HepG2 (cell line): ENCODE results near the gene ARTN. TPM values are rescaled to one million over a fixed set of nuclear protein-coding genes. Genes with fewer than 3 reads are reported as not detected.

Experiments used
- ATAC-seq: fragments of 200-7000 bp; cut with Tn5 transposase; 3 replicates; pipeline ENCODE4 v1.9.1; 2020; ENCODE audit warnings: mild to moderate bottlenecking, moderate library complexity
- BruUV-seq: library from RNA; stranded (reverse); fragments of 400-500 nt; replicated peaks from 2 replicates; lab custom pipeline; 2021; lab: Mats Ljungman, UMichigan
- CTCF ChIA-PET: fragments of 300-600 bp; formaldehyde crosslinking; extraction: SDS; loops from one replicate; lab custom pipeline; 2021; ENCODE audit warnings: low total read pairs, inconsistent platforms, low intra/inter-chr PET ratio; lab: Yijun Ruan, JAX
- POLR2A ChIA-PET: fragments of 350-600 bp; sonication (Branson Sonifier 250); formaldehyde crosslinking; loops from one replicate; lab custom pipeline; 2020; ENCODE audit warnings: antibody characterized with exemption, inconsistent platforms; lab: Yijun Ruan, JAX
- DNase-seq: peaks from one replicate; pipeline ENCODE4 v3.0.0-alpha.2; 2015; ENCODE audit warnings: low spot score
- FAIRE-seq: peaks from 3 replicates; lab custom pipeline; 2011; peaks lifted over from hg19 to GRCh38; lab: Jason Lieb, UNC
- H2AFZ ChIP-seq: one replicate; pipeline ENCODE4 v1.6.1; 2011; ENCODE audit warnings: low read length, inconsistent platforms
- H3K27ac ChIP-seq: fragments of 300-600 bp; 3 replicates; pipeline ENCODE4 v1.8.0; 2011; ENCODE audit warnings: mixed run types, mild to moderate bottlenecking, mixed read lengths, low read length, inconsistent platforms; ENCODE audit not compliant: insufficient read depth; ENCODE audit errors: extremely low read length
- H3K27me3 ChIP-seq, 2 experiments: fragments of 200-600 bp in 1 of 2; 2 replicates in 1 of 2; 3 replicates in 1 of 2; pipeline versions ENCODE4 v1.6.0 to v1.8.0; 2011; ENCODE audit warnings: low read length in 2 of 2, mild to moderate bottlenecking in 2 of 2, moderate library complexity in 2 of 2, inconsistent platforms in 1 of 2; ENCODE audit not compliant: insufficient read depth in 2 of 2, control insufficient read depth in 1 of 2
- H3K36me3 ChIP-seq, 2 experiments: fragments of 200-600 bp in 1 of 2; replicated peaks in 1 of 2; 2 replicates in 1 of 2; 3 replicates in 1 of 2; pipeline versions ENCODE4 v1.5.1 to v1.8.0; 2011; ENCODE audit warnings: low read length in 2 of 2, inconsistent platforms in 1 of 2; ENCODE audit not compliant: insufficient read depth in 2 of 2, control insufficient read depth in 1 of 2
- H3K4me1 ChIP-seq: 2 replicates; pipeline ENCODE4 v1.5.1; 2012; ENCODE audit warnings: low read length, inconsistent platforms; ENCODE audit not compliant: insufficient read depth
- H3K4me2 ChIP-seq: 2 replicates; pipeline ENCODE4 v1.6.0; 2011; ENCODE audit warnings: low read depth, low read length, inconsistent platforms
- H3K4me3 ChIP-seq, 3 experiments: fragments of 200-600 bp in 1 of 3; sonication (generic), shearing (Covaris generic) in 1 of 3; replicated peaks in 1 of 3; 2 replicates each; pipeline ENCODE4 v1.5.1; 2011 to 2016; ENCODE audit warnings: low read length in 3 of 3, inconsistent platforms in 2 of 3, low read depth in 2 of 3, mild to moderate bottlenecking in 2 of 3, control low read depth in 1 of 3, mixed read lengths in 1 of 3; ENCODE audit not compliant: insufficient read depth in 1 of 3
- H3K79me2 ChIP-seq: one replicate; pipeline ENCODE4 v1.6.1; 2011; ENCODE audit warnings: low read length, inconsistent platforms; ENCODE audit not compliant: insufficient read depth
- H3K9ac ChIP-seq: 2 replicates; pipeline ENCODE4 v1.6.0; 2011; ENCODE audit warnings: mild to moderate bottlenecking, low read depth, low read length, inconsistent platforms; ENCODE audit not compliant: insufficient read depth
- H3K9me3 ChIP-seq: 2 replicates; pipeline ENCODE4 v1.5.1; 2012; ENCODE audit warnings: mild to moderate bottlenecking, low read length
- H4K20me1 ChIP-seq: 2 replicates; pipeline ENCODE4 v1.6.0; 2011; ENCODE audit warnings: inconsistent platforms, mild to moderate bottlenecking, low read length, moderate library complexity; ENCODE audit not compliant: insufficient read depth
- ELF3 ChIP-seq: IDR thresholded peaks from 2 replicates; pipeline ENCODE4 v1.6.1; 2016; ENCODE audit warnings: missing genetic modification reagents, missing compliant biosample characterization
- EP300 ChIP-seq, 3 experiments: sonication (generic) in 1 of 3; formaldehyde crosslinking in 1 of 3; IDR thresholded peaks; 2 replicates each; pipeline versions ENCODE4 v1.5.1 to v1.6.1; 2011 to 2020; ENCODE audit warnings: low read depth in 2 of 3, low read length in 2 of 3, borderline replicate concordance in 1 of 3, improper control_type of control experiment in 1 of 3, mild to moderate bottlenecking in 1 of 3, missing genetic modification reagents in 1 of 3, moderate library complexity in 1 of 3
- FUBP1 ChIP-seq: sonication (generic); formaldehyde crosslinking; IDR thresholded peaks from 2 replicates; pipeline ENCODE4 v1.5.1; 2020; ENCODE audit warnings: missing genetic modification reagents, mild to moderate bottlenecking, borderline replicate concordance
- GPN1 ChIP-seq: sonication (generic); formaldehyde crosslinking; IDR thresholded peaks from 2 replicates; pipeline ENCODE4 v1.5.1; 2020; ENCODE audit warnings: missing genetic modification reagents, borderline replicate concordance
- HHEX ChIP-seq: IDR thresholded peaks from 2 replicates; pipeline ENCODE4 v1.6.1; 2016; ENCODE audit warnings: control low read depth
- HNF4A ChIP-seq: sonication (generic); formaldehyde crosslinking; IDR thresholded peaks from 2 replicates; pipeline ENCODE4 v1.4.0; 2020; ENCODE audit warnings: missing genetic modification reagents
- NR2F2 ChIP-seq: IDR thresholded peaks from 2 replicates; pipeline ENCODE4 v1.6.1; 2012; ENCODE audit warnings: low read depth, inconsistent platforms, borderline replicate concordance
- PITX1 ChIP-seq: sonication (generic); formaldehyde crosslinking; IDR thresholded peaks from 2 replicates; pipeline ENCODE4 v1.5.1; 2020; ENCODE audit warnings: mild to moderate bottlenecking, missing genetic modification reagents
- SOX5 ChIP-seq: IDR thresholded peaks from 2 replicates; pipeline ENCODE4 v1.6.1; 2016; ENCODE audit warnings: borderline replicate concordance
- TERF1 ChIP-seq: sonication (generic); formaldehyde crosslinking; IDR thresholded peaks from 2 replicates; pipeline ENCODE4 v1.8.0; 2022; ENCODE audit warnings: mild to moderate bottlenecking, missing genetic modification reagents, moderate library complexity
- YY1 ChIP-seq: IDR thresholded peaks from 2 replicates; pipeline ENCODE4 v1.6.1; 2011; ENCODE audit warnings: low read length, low read depth, moderate library complexity, mild to moderate bottlenecking; ENCODE audit not compliant: insufficient read depth, insufficient replicate concordance
- ZKSCAN1 ChIP-seq: fragments of 150-350 bp; IDR thresholded peaks from 2 replicates; pipeline ENCODE4 v1.6.1; 2014; ENCODE audit warnings: low read length
- ZNF12 ChIP-seq: sonication (generic); formaldehyde crosslinking; IDR thresholded peaks from 2 replicates; pipeline ENCODE4 v1.5.0; 2020; ENCODE audit warnings: missing genetic modification reagents
- ZNF17 ChIP-seq: sonication (generic); formaldehyde crosslinking; IDR thresholded peaks from 2 replicates; pipeline ENCODE4 v1.5.0; 2020; ENCODE audit warnings: mild to moderate bottlenecking, missing genetic modification reagents
- ZNF562 ChIP-seq: sonication (generic); formaldehyde crosslinking; IDR thresholded peaks from 2 replicates; pipeline ENCODE4 v1.8.0; 2022; ENCODE audit warnings: missing genetic modification reagents, borderline replicate concordance
- ZSCAN22 ChIP-seq: sonication (generic); formaldehyde crosslinking; IDR thresholded peaks from 2 replicates; pipeline ENCODE4 v1.4.0; 2020; ENCODE audit warnings: mild to moderate bottlenecking, missing genetic modification reagents
- WGBS: methylation state at CpG from one replicate; pipeline ENCODE4 v1.1.6; 2017; ENCODE audit warnings: low lambda C conversion rate; 5-methylcytosine and 5-hydroxymethylcytosine counted together
- in situ Hi-C: cut with HindIII; loops from 2 replicates; pipeline ENCODE4 v1.10.0; 2017; ENCODE audit warnings: low pct_unique_long_range_greater_than_20kb; ENCODE audit not compliant: extremely low pct_ligation_motif_present
- intact Hi-C: fragments of 100-400 bp; cut with micrococcal nuclease; formaldehyde crosslinking; loops from one replicate; pipeline ENCODE4 v1.10.0; 2022; ENCODE audit not compliant: unreplicated experiment
- polyA plus RNA-seq, 8 experiments: library from polyadenylated mRNA; depleted of rRNA in 3 of 8; stranded (reverse) in 7 of 8; unstranded in 1 of 8; fragments of >200 nt; fragmentation: Illumina TruSeq in 4 of 8; extraction: Trizol in 4 of 8; gene quantifications; 2 replicates each; pipeline versions ENCODE4 v1.2.1 to v1.2.3, GENCODE V29; 2011 to 2016; ENCODE audit warnings: low read depth in 4 of 8, missing spikeins in 1 of 8, mixed read lengths in 1 of 8; ENCODE audit not compliant: insufficient read depth in 1 of 8
- total RNA-seq, 5 experiments: library from RNA; depleted of rRNA; stranded (reverse); fragments of >200 nt; fragmentation: Illumina TruSeq; extraction: Trizol; gene quantifications; 2 replicates each; pipeline ENCODE4 v1.2.3, GENCODE V29; 2016; ENCODE audit warnings: low read depth in 1 of 5

ARTN gene
- total and polyA plus RNA-seq, 2 of the 13 experiments (the other 11 are each of a cell fraction or from before 2014, with no cell fraction given) = 0.11 to 0.62 TPM

GRCh38 chr1:43975249-43975961, 41.8 kb downstream of the ARTN start:
- Histone ChIP-seq H4K20me1 (peaks cover 4% of the 10 kb centered on the region; the same call in 1 of the 2 replicates), H3K27ac (peak overlapping the region; percentile 75), H3K27me3 (no peaks in the 10 kb centered on the region), H2AFZ (no peak overlapping the region), H3K36me3 (peaks cover 3 to 12% of the 10 kb centered on the region in 2 experiments; a peak in 4 of 5 replicates), H3K79me2 (peaks cover 38% of the 10 kb centered on the region), H3K4me2 (peak overlapping the region; percentile 99), H3K4me3 (peak overlapping the region; percentile 95 to 96 (median 95)), H3K9me3 (no peaks in the 10 kb centered on the region), H3K4me1 (peaks cover 58% of the 10 kb centered on the region), H3K9ac (peak overlapping the region; percentile 86)
- ATAC-seq (peak; percentile 0), DNase-seq (no peak), FAIRE-seq (no peak)
- intact Hi-C loops = no loop called here
- TSS peak; percentile 64 for BruUV-seq
- POLR2A ChIA-PET = interaction anchor here (1.0 to 4.1 kb wide), 11 partner anchors 12 to 325 kb away, joined by 3 to 20 read pairs (median 5); partner anchors contain the start of genes IPO13, KDM4A and SLC6A9
- 1% methylated on average over 25 of the region's 34 CpGs for WGBS
- CTCF ChIA-PET = no interaction called here
- in situ Hi-C loops = no loop called here
- TF ChIP-seq HNF4A (CRISPR knock-in tag) (no peak), TERF1 (CRISPR knock-in tag) (no peak), YY1 (peak; percentile 8), ZKSCAN1 (no peak), ELF3 (CRISPR knock-in tag) (0 out of 2 replicates have a peak, but pooled peaks have one; percentile 6), ZNF12 (CRISPR knock-in tag) (no peak), NR2F2 (no peak), ZNF562 (CRISPR knock-in tag) (no peak), FUBP1 (CRISPR knock-in tag) (no peak), PITX1 (no peak), ZNF17 (CRISPR knock-in tag) (no peak), HHEX (no peak), EP300 (IDR thresholded peaks at IDR 0.05; ENCODE audit: low read depth in 2 of 2, low read length in 2 of 2) (no peak), EP300 (CRISPR knock-in tag; IDR thresholded peaks at IDR 0.05; ENCODE audit: borderline replicate concordance) (no peak), ZSCAN22 (CRISPR knock-in tag) (no peak), GPN1 (CRISPR knock-in tag) (no peak), SOX5 (CRISPR knock-in tag) (no peak)
